PC-3 (cell line): ENCODE results near the gene EIPR1. TPM values are rescaled to one million over a fixed set of nuclear protein-coding genes. Genes with fewer than 3 reads are reported as not detected.

Experiments
- ATAC-seq: fragments of 200-7000 bp; cut with Tn5 transposase; 2 replicates; pipeline ENCODE4 v1.9.1; 2020; ENCODE audit warnings: mild to moderate bottlenecking, moderate library complexity
- BruUV-seq: library from RNA; stranded (reverse); fragments of 400-500 nt; replicated peaks from 2 replicates; lab custom pipeline; 2021; lab: Mats Ljungman, UMichigan
- CTCF ChIA-PET: fragments of 300-600 bp; sonication (Branson Sonifier 250); formaldehyde crosslinking; loops from one replicate; lab custom pipeline; 2022; ENCODE audit warnings: antibody characterized with exemption; lab: Charles Lee
- POLR2A ChIA-PET: fragments of 300-600 bp; sonication (Branson Sonifier 250); formaldehyde crosslinking; loops from one replicate; lab custom pipeline; 2022; ENCODE audit warnings: antibody characterized with exemption; ENCODE audit not compliant: unreplicated experiment; lab: Charles Lee
- DNase-seq: peaks from one replicate; pipeline ENCODE4 v3.0.0-alpha.2; 2015
- H2AFZ ChIP-seq: fragments of 300-600 bp; sonication (generic); 2 replicates; pipeline ENCODE4 v1.6.0; 2016; ENCODE audit warnings: antibody characterized with exemption, low read length
- H3F3A ChIP-seq: fragments of 300-600 bp; sonication (generic); one replicate; pipeline ENCODE4 v1.6.0; 2017; ENCODE audit warnings: antibody characterized with exemption, low read length, control low read depth, mild to moderate bottlenecking; ENCODE audit not compliant: unreplicated experiment
- H3K27ac ChIP-seq: fragments of 300-600 bp; sonication (generic); 2 replicates; pipeline ENCODE4 v1.5.1; 2016; ENCODE audit warnings: mild to moderate bottlenecking, low read length
- H3K27me3 ChIP-seq: fragments of 300-600 bp; sonication (generic); 2 replicates; pipeline ENCODE4 v1.6.1; 2016; ENCODE audit warnings: low read length, mixed read lengths
- H3K36me3 ChIP-seq: fragments of 300-600 bp; sonication (generic); 2 replicates; pipeline ENCODE4 v1.6.1; 2016; ENCODE audit warnings: low read depth, mixed run types, low read length, mixed read lengths
- H3K4me1 ChIP-seq: fragments of 300-600 bp; sonication (generic); 2 replicates; pipeline ENCODE4 v1.5.1; 2016; ENCODE audit warnings: low read length; ENCODE audit not compliant: insufficient read depth
- H3K4me2 ChIP-seq: fragments of 300-600 bp; sonication (generic); 2 replicates; pipeline ENCODE4 v1.6.0; 2016; ENCODE audit warnings: low read length
- H3K4me3 ChIP-seq: fragments of 300-600 bp; sonication (generic); 2 replicates; pipeline ENCODE4 v1.5.1; 2016; ENCODE audit warnings: mild to moderate bottlenecking, low read length, mixed read lengths
- H3K79me2 ChIP-seq: fragments of 300-600 bp; sonication (generic); 2 replicates; pipeline ENCODE4 v1.6.1; 2017; ENCODE audit warnings: low read length, mixed read lengths
- H3K9ac ChIP-seq: fragments of 300-600 bp; sonication (generic); 2 replicates; pipeline ENCODE4 v1.6.0; 2016; ENCODE audit warnings: mild to moderate bottlenecking, low read length
- H3K9me2 ChIP-seq: fragments of 300-600 bp; sonication (generic); replicated peaks from 2 replicates; pipeline ENCODE4 v1.6.1; 2016; ENCODE audit warnings: mixed run types, low read length, mixed read lengths
- H3K9me3 ChIP-seq: fragments of 300-600 bp; sonication (generic); 2 replicates; pipeline ENCODE4 v1.6.1; 2016; ENCODE audit warnings: low read length, mixed read lengths
- H4K20me1 ChIP-seq: fragments of 300-600 bp; sonication (generic); 2 replicates; pipeline ENCODE4 v1.6.1; 2016; ENCODE audit warnings: low read length, mixed read lengths
- CTCF ChIP-seq: fragments of 300-600 bp; sonication (generic); conservative IDR thresholded peaks from 2 replicates; pipeline ENCODE4 v1.5.1; 2017; ENCODE audit warnings: antibody characterized with exemption, low read depth, mild to moderate bottlenecking, low read length
- EZH2 ChIP-seq: fragments of 300-600 bp; sonication (generic); IDR thresholded peaks from one replicate; pipeline ENCODE4 v1.6.1; 2017; ENCODE audit warnings: antibody characterized with exemption, mild to moderate bottlenecking, low read length; ENCODE audit not compliant: unreplicated experiment
- EZH2phosphoT487 ChIP-seq: fragments of 300-600 bp; sonication (generic); IDR thresholded peaks from 2 replicates; pipeline ENCODE4 v1.6.1; 2018; ENCODE audit warnings: mild to moderate bottlenecking, antibody characterized with exemption, low read length, borderline replicate concordance
- intact Hi-C: fragments of 100-400 bp; cut with micrococcal nuclease; formaldehyde crosslinking; loops from 2 replicates; pipeline ENCODE4 v1.9.0; 2023
- total RNA-seq: library from RNA; depleted of rRNA; stranded (reverse); fragments of >200 nt; gene quantifications from 2 replicates; pipeline ENCODE4 v1.2.3, GENCODE V29; 2014

EIPR1 gene
- total RNA-seq, 1 experiment from 2014 or later: 90.1 TPM

GRCh38 chr2:3290655-3291054 lies 87.0 kb downstream of the EIPR1 start:
- TF ChIP-seq EZH2 (no peak), CTCF (no peak), EZH2phosphoT487 (no peak)
- Histone ChIP-seq H3K79me2 (0 out of 2 replicates have a peak, but pooled peaks cover 3% of the 10 kb centered on the region), H3F3A (no peaks in the 10 kb centered on the region), H2AFZ (no peak overlapping the region), H3K9me2 (no peaks in the 10 kb centered on the region), H3K9ac (no peak overlapping the region), H3K36me3 (no peaks in the 10 kb centered on the region), H3K4me1 (no peaks in the 10 kb centered on the region), H4K20me1 (0 out of 2 replicates have a peak, but pooled peaks cover 3% of the 10 kb centered on the region), H3K27ac (no peak overlapping the region), H3K4me2 (no peak overlapping the region), H3K4me3 (no peak overlapping the region), H3K9me3 (no peaks in the 10 kb centered on the region), H3K27me3 (no peaks in the 10 kb centered on the region)
- CTCF ChIA-PET: no interaction called here
- BruUV-seq: no TSS peak
- POLR2A ChIA-PET: no interaction called here
- intact Hi-C loops: no loop called here
- DNase-seq: no peak
- no peak for ATAC-seq

GRCh38 chr2:3289971-3290370 lies 87.6 kb downstream of the EIPR1 start:
- no peak for ATAC-seq
- no peaks in the 10 kb centered on the region for H3K27me3 ChIP-seq

More at GRCh38 chr2:3289971-3290370, 87.6 kb downstream of the EIPR1 start:
- Histone ChIP-seq H3K4me1 (no peaks in the 10 kb centered on the region), H3K9me3 (no peaks in the 10 kb centered on the region), H3F3A (no peaks in the 10 kb centered on the region), H3K79me2 (0 out of 2 replicates have a peak, but pooled peaks cover 3% of the 10 kb centered on the region), H3K36me3 (no peaks in the 10 kb centered on the region), H3K9ac (no peak overlapping the region), H3K9me2 (no peaks in the 10 kb centered on the region), H3K27ac (no peak overlapping the region), H2AFZ (no peak overlapping the region), H4K20me1 (0 out of 2 replicates have a peak, but pooled peaks cover 3% of the 10 kb centered on the region), H3K4me2 (no peak overlapping the region), H3K4me3 (no peak overlapping the region)
- TF ChIP-seq EZH2phosphoT487 (no peak), CTCF (no peak), EZH2 (no peak)
- intact Hi-C loops: no loop called here
- DNase-seq: no peak
- ChIA-PET POLR2A (no interaction called here), CTCF (no interaction called here)
- no TSS peak for BruUV-seq
